22Rv1 (cell line): ENCODE results near the gene DLEC1.

Source experiments
- ZFX ChIP-seq: fragments of 450-650 bp; IDR thresholded peaks from 2 replicates; pipeline ENCODE4 v1.6.1; 2017; ENCODE audit warnings: antibody characterized with exemption, borderline replicate concordance
- TF ChIP-seq, protein P1 (sequence below): fragments of 450-650 bp; IDR thresholded peaks from 2 replicates; pipeline ENCODE4 v1.5.1; 2017; ENCODE audit warnings: mild to moderate bottlenecking

DNA sequence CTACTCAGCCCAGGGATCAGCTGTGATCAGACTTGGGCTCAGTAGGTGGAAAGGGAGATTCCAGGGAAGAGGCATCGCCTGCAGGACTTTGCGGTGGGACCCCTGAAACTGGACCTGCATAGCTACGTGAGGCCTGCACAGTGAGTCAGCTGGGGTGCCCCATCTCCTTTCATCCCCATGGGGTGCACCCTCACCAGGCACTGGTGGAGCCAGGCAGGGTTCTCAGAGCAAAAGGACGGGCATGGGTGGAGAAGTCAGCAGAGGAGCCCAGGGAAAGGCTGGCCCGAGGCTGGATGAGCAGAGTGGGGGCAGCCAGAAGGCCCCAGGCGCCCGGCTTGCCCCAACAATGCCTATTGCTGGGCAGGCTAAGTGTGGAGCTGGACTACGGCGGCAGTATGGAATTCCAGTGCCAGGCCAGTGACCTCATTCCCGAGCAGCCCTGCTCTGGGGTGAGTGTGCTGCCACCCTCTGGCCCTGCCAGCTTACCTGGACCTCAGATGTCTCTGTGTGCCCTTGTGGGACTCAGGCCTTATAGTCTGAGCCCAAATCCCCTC lies 78.2 kb downstream of the DLEC1 start:
- TF ChIP-seq, protein P1, sequence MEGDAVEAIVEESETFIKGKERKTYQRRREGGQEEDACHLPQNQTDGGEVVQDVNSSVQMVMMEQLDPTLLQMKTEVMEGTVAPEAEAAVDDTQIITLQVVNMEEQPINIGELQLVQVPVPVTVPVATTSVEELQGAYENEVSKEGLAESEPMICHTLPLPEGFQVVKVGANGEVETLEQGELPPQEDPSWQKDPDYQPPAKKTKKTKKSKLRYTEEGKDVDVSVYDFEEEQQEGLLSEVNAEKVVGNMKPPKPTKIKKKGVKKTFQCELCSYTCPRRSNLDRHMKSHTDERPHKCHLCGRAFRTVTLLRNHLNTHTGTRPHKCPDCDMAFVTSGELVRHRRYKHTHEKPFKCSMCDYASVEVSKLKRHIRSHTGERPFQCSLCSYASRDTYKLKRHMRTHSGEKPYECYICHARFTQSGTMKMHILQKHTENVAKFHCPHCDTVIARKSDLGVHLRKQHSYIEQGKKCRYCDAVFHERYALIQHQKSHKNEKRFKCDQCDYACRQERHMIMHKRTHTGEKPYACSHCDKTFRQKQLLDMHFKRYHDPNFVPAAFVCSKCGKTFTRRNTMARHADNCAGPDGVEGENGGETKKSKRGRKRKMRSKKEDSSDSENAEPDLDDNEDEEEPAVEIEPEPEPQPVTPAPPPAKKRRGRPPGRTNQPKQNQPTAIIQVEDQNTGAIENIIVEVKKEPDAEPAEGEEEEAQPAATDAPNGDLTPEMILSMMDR: no peak
- no peak for TF ChIP-seq ZFX
